ENCODE measurements around the gene STAM2.

DNA sequence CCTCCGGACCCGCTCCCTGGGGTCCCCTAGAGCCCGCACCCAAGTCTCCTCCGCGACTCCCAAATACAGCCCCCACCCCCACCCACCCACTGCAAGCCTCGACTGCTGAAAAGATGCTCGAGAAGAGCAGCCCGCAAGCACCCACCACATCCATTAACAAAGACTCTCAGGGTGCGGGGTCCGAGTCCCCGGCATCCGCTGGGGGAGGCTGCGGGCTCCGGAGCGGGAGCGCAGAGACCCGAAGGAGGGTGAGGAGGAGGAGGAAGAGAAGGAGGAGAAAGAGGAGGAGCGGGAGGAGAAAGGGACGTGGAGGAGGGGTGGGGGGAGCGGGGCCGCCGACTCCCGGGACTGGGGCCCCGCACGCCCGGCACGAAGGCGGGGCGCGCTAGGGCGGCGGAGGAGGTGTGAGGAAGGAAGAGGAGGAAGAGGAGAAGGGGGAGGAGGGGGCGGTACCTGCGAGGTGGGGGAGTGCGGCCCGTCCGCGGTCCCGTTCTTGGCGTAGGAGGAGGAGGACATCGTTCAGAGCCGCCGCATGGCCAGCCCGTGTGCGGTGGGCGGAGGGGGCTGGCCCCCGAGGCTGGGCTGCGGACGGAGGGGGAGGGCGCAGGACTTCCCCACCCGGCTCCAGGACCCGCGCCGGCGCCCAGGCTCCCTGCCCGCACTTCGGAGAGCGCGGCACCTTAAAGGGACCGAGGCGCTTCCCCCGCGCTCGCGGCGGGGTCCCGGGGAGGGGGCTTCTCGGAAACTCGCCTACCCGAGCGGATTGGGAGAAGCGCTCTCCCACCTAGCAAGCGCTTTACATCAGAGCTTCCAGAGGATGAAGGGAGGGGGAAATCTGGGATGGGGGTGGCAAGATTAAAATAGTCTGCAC is 76.8 kb downstream of the STAM2 start, which contains the start of gene CACNB4:
- TF ChIP-seq CTCF (IDR thresholded peaks at IDR 0.05) (no peak), POLR2A (IDR thresholded peaks at IDR 0.05) (no peak)
